Chondrocyte (in vitro differentiated cells): Measurements from ENCODE around the gene TMEM123. TPM values are rescaled to one million over a fixed set of nuclear protein-coding genes. Genes with fewer than 3 reads are reported as not detected.

Source experiments
- DNase-seq: peaks from one replicate; pipeline ENCODE4 v3.0.0; 2021; ENCODE audit warnings: mixed read lengths, low spot score
- H3K27ac Mint-ChIP-seq: one replicate; pipeline ENCODE4 v1.8.0; 2021; ENCODE audit warnings: mild to moderate bottlenecking, moderate library complexity, mixed read lengths; ENCODE audit not compliant: unreplicated experiment
- H3K27me3 Mint-ChIP-seq: 2 replicates; pipeline ENCODE4 v1.8.0; 2021; ENCODE audit warnings: low read depth, mixed read lengths
- H3K36me3 Mint-ChIP-seq: 2 replicates; pipeline ENCODE4 v1.8.0; 2021; ENCODE audit warnings: low read depth, mixed read lengths
- H3K4me1 Mint-ChIP-seq: 2 replicates; pipeline ENCODE4 v1.8.0; 2021; ENCODE audit warnings: low read depth, mild to moderate bottlenecking, mixed read lengths
- H3K4me3 Mint-ChIP-seq: one replicate; pipeline ENCODE4 v1.8.0; 2021; ENCODE audit warnings: mild to moderate bottlenecking, moderate library complexity, mixed read lengths; ENCODE audit not compliant: unreplicated experiment
- H3K9me3 Mint-ChIP-seq: 2 replicates; pipeline ENCODE4 v1.8.0; 2021; ENCODE audit warnings: low read depth, mixed read lengths
- CTCF ChIP-seq: fragments of 200-600 bp; sonication (generic); IDR thresholded peaks from 2 replicates; pipeline ENCODE4 v1.5.0; 2021; ENCODE audit warnings: antibody characterized with exemption, mild to moderate bottlenecking, moderate library complexity
- total RNA-seq: library from RNA; stranded (reverse); gene quantifications from 3 replicates; pipeline ENCODE4 v1.2.1, GENCODE V29; 2021

Gene TMEM123
- total RNA-seq, 1 donor from 2014 or later = 105 TPM

- Mint-ChIP-seq H3K4me1 (peaks cover 46% of the 10 kb centered on the region), H3K27ac (peak overlapping the region; percentile 87), H3K4me3 (no peak overlapping the region), H3K9me3 (no peaks in the 10 kb centered on the region), H3K27me3 (no peaks in the 10 kb centered on the region), H3K36me3 (no peaks in the 10 kb centered on the region)
- TF ChIP-seq CTCF = no peak
- no peak for DNase-seq
Measured at GRCh38 chr11:102468616-102469195, 16.1 kb upstream of the TMEM123 start.

GRCh38 chr11:102467853-102468580 is 15.5 kb upstream of the TMEM123 start:
- no peaks in the 10 kb centered on the region for H3K9me3 Mint-ChIP-seq
- TF ChIP-seq CTCF = no peak
- no peak for DNase-seq
- H3K4me3 Mint-ChIP-seq = no peak overlapping the region
- H3K36me3 Mint-ChIP-seq = no peaks in the 10 kb centered on the region
- no peaks in the 10 kb centered on the region for H3K27me3 Mint-ChIP-seq
- peaks cover 46% of the 10 kb centered on the region for H3K4me1 Mint-ChIP-seq
- no peak overlapping the region for H3K27ac Mint-ChIP-seq

GRCh38 chr11:102467080-102467708 is 14.6 kb upstream of the TMEM123 start:
- DNase-seq = no peak
- no peaks in the 10 kb centered on the region for H3K9me3 Mint-ChIP-seq
- no peaks in the 10 kb centered on the region for H3K36me3 Mint-ChIP-seq
- peaks cover 46% of the 10 kb centered on the region for H3K4me1 Mint-ChIP-seq
- no peaks in the 10 kb centered on the region for H3K27me3 Mint-ChIP-seq
- no peak overlapping the region for H3K27ac Mint-ChIP-seq
- H3K4me3 Mint-ChIP-seq = no peak overlapping the region
- TF ChIP-seq CTCF = no peak

- Mint-ChIP-seq H3K27me3 (no peaks in the 10 kb centered on the region), H3K9me3 (no peaks in the 10 kb centered on the region), H3K27ac (no peak overlapping the region), H3K4me3 (no peak overlapping the region), H3K4me1 (peaks cover 39% of the 10 kb centered on the region), H3K36me3 (no peaks in the 10 kb centered on the region)
- no peak for TF ChIP-seq CTCF
- DNase-seq = no peak
Measured at GRCh38 chr11:102465696-102466095, 13.1 kb upstream of the TMEM123 start.

GRCh38 chr11:102464859-102465500 is 12.4 kb upstream of the TMEM123 start:
- Mint-ChIP-seq H3K27me3 (no peaks in the 10 kb centered on the region), H3K4me1 (peaks cover 38% of the 10 kb centered on the region), H3K27ac (no peak overlapping the region), H3K9me3 (no peaks in the 10 kb centered on the region), H3K36me3 (no peaks in the 10 kb centered on the region), H3K4me3 (no peak overlapping the region)
- no peak for DNase-seq
- no peak for TF ChIP-seq CTCF
